Heart right ventricle (tissue), 16 donors: ENCODE measurements around the gene PPP4R4. TPM values are rescaled to one million over a fixed set of nuclear protein-coding genes. Genes with fewer than 3 reads are reported as not detected.
A peak's percentile ranks its signal among the peaks of the same experiment; 100 is the strongest.

Source experiments
- ATAC-seq, 8 donors: fragments of 200-7000 bp; cut with Tn5 transposase; one replicate each; pipeline ENCODE4 v1.9.1; 2020; ENCODE audit warnings: mild to moderate bottlenecking in 8 of 8, moderate library complexity in 8 of 8, moderate number of reproducible peaks in 1 of 8
- DNase-seq, 2 donors: peaks; one replicate each; pipeline ENCODE4 v3.0.0-alpha.2; 2020
- H3K27ac ChIP-seq, 10 donors: fragments of 200-600 bp; sonication (generic) in 2 of 10; one replicate each; pipeline versions ENCODE4 v1.5.0 to v1.8.0; 2020 to 2022; ENCODE audit warnings: mild to moderate bottlenecking in 3 of 10
- H3K27me3 ChIP-seq, 7 donors: fragments of 200-600 bp; one replicate each; pipeline ENCODE4 v1.8.0; 2021 to 2022; ENCODE audit warnings: mild to moderate bottlenecking in 2 of 7
- H3K36me3 ChIP-seq, 9 donors: fragments of 200-600 bp; sonication (generic) in 1 of 9; one replicate each; pipeline versions ENCODE4 v1.5.0 to v1.8.0; 2020 to 2022; ENCODE audit warnings: mild to moderate bottlenecking in 2 of 9
- H3K4me1 ChIP-seq, 9 donors: fragments of 200-600 bp; sonication (generic) in 1 of 9; one replicate each; pipeline versions ENCODE4 v1.5.0 to v1.8.0; 2020 to 2022; ENCODE audit warnings: mild to moderate bottlenecking in 4 of 9
- H3K4me3 ChIP-seq, 10 donors: fragments of 200-600 bp; sonication (generic) in 2 of 10; one replicate each; pipeline versions ENCODE4 v1.5.0 to v1.8.0; 2020 to 2022; ENCODE audit warnings: mild to moderate bottlenecking in 7 of 10, moderate library complexity in 2 of 10
- H3K9me3 ChIP-seq, 11 donors: fragments of 200-600 bp in 10 of 11; sonication (generic) in 2 of 11; one replicate each; pipeline versions ENCODE4 v1.5.0 to v1.8.0; 2013 to 2022; ENCODE audit warnings: mild to moderate bottlenecking in 2 of 11, control low read depth in 1 of 11, moderate library complexity in 1 of 11
- WGBS, 2 donors: extraction: QIAGEN DNeasy Blood & Tissue Kit; methylation state at CpG; one replicate each; pipeline ENCODE4 v1.1.7; 2013; ENCODE audit warnings: inconsistent platforms in 1 of 2; 5-methylcytosine and 5-hydroxymethylcytosine counted together
- intact Hi-C, 10 donors: fragments of 100-400 bp; cut with DNase I; formaldehyde crosslinking; loops; one replicate each; pipeline versions ENCODE4 v1.11.1 to v1.14.2; 2022
- polyA plus RNA-seq, 2 donors: library from polyadenylated mRNA; stranded (reverse); fragments of 200-250 nt; gene quantifications; one replicate each; pipeline ENCODE4 v1.2.3, GENCODE V29; 2013
- total RNA-seq, 10 donors: library from RNA; stranded (reverse); fragmentation: NEBNext Ultra II Directional in 3 of 10; extraction: Animal tissue kit (Norgen Biotek cat#: 25700) in 3 of 10; gene quantifications; one replicate each; pipeline versions ENCODE4 v1.2.1 to v1.2.4, GENCODE V29; 2021 to 2023
- TF ChIP-seq, protein P1 (sequence below), 9 donors: fragments of 200-600 bp; sonication (generic) in 2 of 9; IDR thresholded peaks; one replicate each; pipeline versions ENCODE4 v1.5.0 to v1.8.0; 2021 to 2022; ENCODE audit warnings: antibody characterized with exemption in 9 of 9, mild to moderate bottlenecking in 5 of 9, moderate library complexity in 1 of 9
- donor health status: Arrhythmogenic right ventricular cardiomyopathy.
- donor health status: ischemic (EF 13 %, LVEDD 7.1; RV severe dilation, severe dysfunction).
- donor health status: healthy with polysubstance abuse.
- donor health status: DM: no; HTN: yes; CAD: no.
- donor health status: DM: no; HTN: no; CAD: no.
- donor health status: ischemic (EF 25% LVEDD 6.9; RV normal size, moderate dysfunction).
- donor health status: ischemic (EF 25% LVEDD 5.7; RV mildly dilated, moderate dysfunction).
- donor health status: healthy.
- donor health status: DM: yes; HTN: yes; CAD: no.
- donor health status: Ischemic cardiomyopathy.
- donor health status: ischemic (EF 35%, LVEDD 5.7; RV mildly dilated, moderate dysfunction).
- donor health status: nonischemic (EF 11% LVEDD 7.7; RV severe dilation, severe dysfunction).
- donor health status: DM: yes; HTN: yes; CAD: no.
- donor health status: PGD.
- donor health status: ischemic (EF 29% LVEDD 5.4; RV normal size, mild dysfunction).
- donor health status: nonischemic (EF 23%, LVEDD 6.1; RV moderate dilation, normal function).

Gene PPP4R4
- total and polyA plus RNA-seq, 12 donors, result 0.13 to 0.94 (median 0.31) TPM; not detected in 5

- intact Hi-C loops, result no loop called here
- no peak for DNase-seq
- H3K27ac ChIP-seq, result no peak overlapping the region
- no peaks in the 10 kb centered on the region for H3K36me3 ChIP-seq
- TF ChIP-seq, protein P1, sequence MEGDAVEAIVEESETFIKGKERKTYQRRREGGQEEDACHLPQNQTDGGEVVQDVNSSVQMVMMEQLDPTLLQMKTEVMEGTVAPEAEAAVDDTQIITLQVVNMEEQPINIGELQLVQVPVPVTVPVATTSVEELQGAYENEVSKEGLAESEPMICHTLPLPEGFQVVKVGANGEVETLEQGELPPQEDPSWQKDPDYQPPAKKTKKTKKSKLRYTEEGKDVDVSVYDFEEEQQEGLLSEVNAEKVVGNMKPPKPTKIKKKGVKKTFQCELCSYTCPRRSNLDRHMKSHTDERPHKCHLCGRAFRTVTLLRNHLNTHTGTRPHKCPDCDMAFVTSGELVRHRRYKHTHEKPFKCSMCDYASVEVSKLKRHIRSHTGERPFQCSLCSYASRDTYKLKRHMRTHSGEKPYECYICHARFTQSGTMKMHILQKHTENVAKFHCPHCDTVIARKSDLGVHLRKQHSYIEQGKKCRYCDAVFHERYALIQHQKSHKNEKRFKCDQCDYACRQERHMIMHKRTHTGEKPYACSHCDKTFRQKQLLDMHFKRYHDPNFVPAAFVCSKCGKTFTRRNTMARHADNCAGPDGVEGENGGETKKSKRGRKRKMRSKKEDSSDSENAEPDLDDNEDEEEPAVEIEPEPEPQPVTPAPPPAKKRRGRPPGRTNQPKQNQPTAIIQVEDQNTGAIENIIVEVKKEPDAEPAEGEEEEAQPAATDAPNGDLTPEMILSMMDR (IDR thresholded peaks at IDR 0.05), result no peak
- no peaks in the 10 kb centered on the region for H3K4me1 ChIP-seq
- no peak overlapping the region for H3K4me3 ChIP-seq
- no peaks in the 10 kb centered on the region for H3K9me3 ChIP-seq
- H3K27me3 ChIP-seq, result peaks cover 0 to 5% (median 0%) of the 10 kb centered on the region in 7 donors
- no peak for ATAC-seq
These were observed 111.0 kb downstream of the PPP4R4 start for GRCh38 chr14:94285158-94285557.

DNA sequence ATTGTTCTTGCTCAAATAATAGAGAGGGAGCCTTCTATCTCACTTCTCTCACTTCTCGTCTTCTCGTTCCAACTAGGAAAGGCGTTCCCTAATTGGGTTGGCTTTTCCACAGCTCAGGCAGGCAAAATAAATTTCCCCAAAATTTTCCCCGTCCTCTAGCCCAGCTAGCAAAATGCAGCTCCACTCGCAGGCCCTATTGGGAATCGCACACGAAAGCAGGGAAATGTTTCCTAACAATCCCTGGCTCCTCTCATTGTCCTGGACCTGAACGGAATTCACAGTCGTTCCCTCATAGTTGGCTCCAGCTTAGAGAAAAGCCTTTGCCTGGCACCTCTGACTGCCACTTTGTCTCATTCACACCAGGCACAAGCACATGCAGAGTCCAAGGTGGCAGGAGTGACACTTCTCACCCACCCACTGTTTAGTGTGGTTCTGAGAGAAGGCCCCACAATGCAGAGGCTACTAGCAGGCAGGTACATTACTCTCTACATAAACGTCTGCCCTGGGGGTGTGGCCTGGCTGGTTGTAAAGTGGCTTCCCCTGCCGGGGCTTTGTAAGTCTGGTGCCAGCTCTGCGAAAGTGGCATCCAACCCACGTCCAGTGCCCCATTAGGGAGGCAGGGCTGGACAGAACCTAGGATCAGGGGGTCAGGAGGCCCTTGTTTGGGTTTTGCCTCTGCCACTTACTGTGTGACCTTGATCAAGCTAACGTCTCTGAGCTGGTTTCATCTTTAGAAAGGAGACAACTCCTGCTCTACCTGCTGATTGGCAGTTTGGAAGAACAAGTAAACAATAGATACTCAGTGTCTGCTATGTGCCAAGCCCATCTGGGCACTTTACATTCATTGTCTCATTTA, 114.7 kb downstream of the PPP4R4 start:
- Histone ChIP-seq H3K36me3 (no peaks in the 10 kb centered on the region), H3K4me3 (no peak overlapping the region), H3K4me1 (no peaks in the 10 kb centered on the region), H3K27me3 (peaks cover 0 to 7% (median 0%) of the 10 kb centered on the region in 7 donors), H3K9me3 (no peaks in the 10 kb centered on the region), H3K27ac (no peak overlapping the region)
- 53 to 55% methylated on average over 14 of the region's 14 CpGs for WGBS, 2 donors
- peak in 2 of 8 donors; percentile 28 to 62 for ATAC-seq
- TF ChIP-seq, protein P1 (IDR thresholded peaks at IDR 0.05), result no peak
- DNase-seq, result no peak
- intact Hi-C loops, result no loop called here

DNA sequence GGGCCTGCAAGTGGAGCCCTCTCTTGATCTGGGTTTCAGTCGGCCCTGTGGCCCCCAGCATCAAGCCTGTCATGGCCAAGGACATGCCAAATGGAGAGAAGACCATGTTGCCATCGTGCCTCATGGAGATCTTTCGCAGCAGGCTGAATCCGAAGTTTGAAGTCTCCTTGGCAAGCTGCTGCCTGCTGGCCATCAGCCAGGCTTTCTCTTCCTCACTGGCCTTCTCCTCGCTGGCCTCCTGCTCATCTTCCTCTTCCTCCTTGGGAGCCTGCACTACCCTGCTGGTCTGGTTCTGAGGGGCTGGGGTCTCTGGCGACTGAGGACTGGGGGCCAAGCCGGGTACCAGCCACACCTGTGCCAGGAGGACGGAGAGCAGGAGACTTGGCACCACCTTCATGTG, 116.1 kb downstream of the PPP4R4 start:
- no peak overlapping the region for H3K4me3 ChIP-seq
- ATAC-seq, result no peak
- no peaks in the 10 kb centered on the region for H3K36me3 ChIP-seq
- no peak overlapping the region for H3K27ac ChIP-seq
- TF ChIP-seq, protein P1 (IDR thresholded peaks at IDR 0.05), result no peak
- H3K9me3 ChIP-seq, result no peaks in the 10 kb centered on the region
- peaks cover 0 to 10% (median 0%) of the 10 kb centered on the region in 7 donors for H3K27me3 ChIP-seq
- no peaks in the 10 kb centered on the region for H3K4me1 ChIP-seq
- WGBS, 2 donors, result 65 to 80% methylated on average over 8 of the region's 8 CpGs
- intact Hi-C loops, result no loop called here
- DNase-seq, result no peak

- no peak overlapping the region for H3K4me3 ChIP-seq
- 83 to 84% methylated on average over 13 of the region's 13 CpGs for WGBS, 2 donors
- H3K4me1 ChIP-seq, result no peaks in the 10 kb centered on the region
- no peaks in the 10 kb centered on the region for H3K9me3 ChIP-seq
- TF ChIP-seq, protein P1 (IDR thresholded peaks at IDR 0.05), result no peak
- intact Hi-C loops, result no loop called here
- H3K36me3 ChIP-seq, result no peaks in the 10 kb centered on the region
- peaks cover 0 to 18% (median 0%) of the 10 kb centered on the region in 7 donors for H3K27me3 ChIP-seq
- DNase-seq (no peak), ATAC-seq (no peak)
- H3K27ac ChIP-seq, result no peak overlapping the region
These were observed 117.2 kb downstream of the PPP4R4 start for GRCh38 chr14:94291159-94291905.
